HCT116 (cell line): Measurements from ENCODE around the gene RAC2. TPM values are rescaled to one million over a fixed set of nuclear protein-coding genes. Genes with fewer than 3 reads are reported as not detected.

Source experiments
- ATAC-seq: fragments of 200-7000 bp; cut with Tn5 transposase; 2 replicates; pipeline ENCODE4 v1.9.1; 2020; ENCODE audit warnings: mild to moderate bottlenecking, moderate library complexity
- BruUV-seq: library from RNA; stranded (reverse); fragments of 400-500 nt; replicated peaks from 2 replicates; lab custom pipeline; 2021; lab: Mats Ljungman, UMichigan
- CTCF ChIA-PET: fragments of 300-600 bp; sonication (Branson Sonifier 250); formaldehyde crosslinking; loops from one replicate; lab custom pipeline; 2021; ENCODE audit warnings: antibody characterized with exemption; lab: Charles Lee
- POLR2A ChIA-PET: fragments of 300-600, 350-600 bp; sonication (Branson Sonifier 250); formaldehyde crosslinking; loops from one replicate; lab custom pipeline; 2021; ENCODE audit warnings: antibody characterized with exemption; lab: Charles Lee
- RAD21 ChIA-PET, 2 experiments: fragments of 300-600 bp; sonication (Branson Sonifier 250); formaldehyde crosslinking; loops; one replicate each; lab custom pipeline; 2023; ENCODE audit warnings: low total read pairs in 2 of 2; ENCODE audit not compliant: uncharacterized antibody in 2 of 2, unreplicated experiment in 2 of 2, low non-redundant PET in 1 of 2; lab: Charles Lee
- DNase-seq: peaks from one replicate; pipeline ENCODE4 v3.0.0-alpha.2; 2010; ENCODE audit warnings: low read depth, low spot score
- H2AFZ ChIP-seq: fragments of 200-600 bp; shearing (Covaris generic), sonication (generic); 2 replicates; pipeline ENCODE4 v1.6.1; 2017; ENCODE audit warnings: low read depth, mixed run types, mixed read lengths, antibody characterized with exemption, low read length; ENCODE audit not compliant: poor library complexity, severe bottlenecking
- H3K27ac ChIP-seq: 2 replicates; pipeline ENCODE4 v1.5.1; 2012; ENCODE audit warnings: low read depth, low read length
- H3K27me3 ChIP-seq: fragments of 200-600 bp; sonication (generic); 2 replicates; pipeline ENCODE4 v1.6.1; 2016; ENCODE audit warnings: mixed run types, low read length, mixed read lengths; ENCODE audit not compliant: insufficient read depth
- H3K36me3 ChIP-seq, 2 experiments: fragments of 200-500 bp in 1 of 2; fragments of 200-600 bp in 1 of 2; sonication (Bioruptor generic) in 1 of 2; sonication (generic) in 1 of 2; 2 replicates each; pipeline versions ENCODE4 v1.5.1 to v1.6.1; 2014 to 2016; ENCODE audit warnings: low read length in 2 of 2, inconsistent platforms in 1 of 2, mixed read lengths in 1 of 2, mixed run types in 1 of 2; ENCODE audit not compliant: insufficient read depth in 2 of 2, control insufficient read depth in 1 of 2
- H3K4me1 ChIP-seq, 2 experiments: fragments of 200-600 bp in 1 of 2; sonication (generic) in 1 of 2; 2 replicates each; pipeline versions ENCODE4 v1.5.1 to v1.6.1; 2012 to 2017; ENCODE audit warnings: low read length in 2 of 2, inconsistent platforms in 1 of 2, mild to moderate bottlenecking in 1 of 2, mixed read lengths in 1 of 2, mixed run types in 1 of 2, moderate library complexity in 1 of 2; ENCODE audit not compliant: insufficient read depth in 2 of 2, control insufficient read depth in 1 of 2
- H3K4me2 ChIP-seq: fragments of 200-600 bp; sonication (generic); 2 replicates; pipeline ENCODE4 v1.6.1; 2017; ENCODE audit warnings: mixed run types, low read length, mixed read lengths
- H3K4me3 ChIP-seq, 2 experiments: fragments of 200-600 bp in 1 of 2; sonication (generic) in 1 of 2; replicated peaks in 1 of 2; 2 replicates each; pipeline ENCODE4 v1.5.1; 2011 to 2016; ENCODE audit warnings: low read length in 2 of 2, control low read depth in 1 of 2, low read depth in 1 of 2, mild to moderate bottlenecking in 1 of 2, mixed read lengths in 1 of 2, mixed run types in 1 of 2
- H3K79me2 ChIP-seq: fragments of 200-600 bp; sonication (generic); 2 replicates; pipeline ENCODE4 v1.6.1; 2017; ENCODE audit warnings: mild to moderate bottlenecking, mixed run types, low read length, moderate library complexity, mixed read lengths; ENCODE audit not compliant: insufficient read depth
- H3K9ac ChIP-seq: fragments of 200-600 bp; sonication (generic); 2 replicates; pipeline ENCODE4 v1.6.1; 2016; ENCODE audit warnings: low read length, mixed read lengths
- H3K9me2 ChIP-seq: fragments of 200-600 bp; sonication (generic), shearing (Covaris generic); 2 replicates; pipeline ENCODE4 v1.6.1; 2017; ENCODE audit warnings: mixed run types, mild to moderate bottlenecking, moderate library complexity; ENCODE audit not compliant: insufficient read depth
- H3K9me3 ChIP-seq, 2 experiments: fragments of 200-500 bp in 1 of 2; fragments of 200-600 bp in 1 of 2; sonication (Bioruptor generic) in 1 of 2; sonication (generic) in 1 of 2; 2 replicates each; pipeline ENCODE4 v1.6.1; 2014 to 2017; ENCODE audit warnings: low read length in 2 of 2, mixed read lengths in 2 of 2, inconsistent platforms in 1 of 2, low read depth in 1 of 2, mild to moderate bottlenecking in 1 of 2, mixed run types in 1 of 2, moderate library complexity in 1 of 2; ENCODE audit not compliant: control insufficient read depth in 1 of 2, insufficient read depth in 1 of 2
- H4K20me1 ChIP-seq: fragments of 200-600 bp; sonication (generic), shearing (Covaris generic); 2 replicates; pipeline ENCODE4 v1.6.1; 2017; ENCODE audit warnings: mixed run types, mild to moderate bottlenecking, moderate library complexity; ENCODE audit not compliant: insufficient read depth
- CEBPB ChIP-seq: IDR thresholded peaks from 2 replicates; pipeline ENCODE4 v1.6.1; 2012; ENCODE audit warnings: low read depth
- EZH2phosphoT487 ChIP-seq: fragments of 200-600 bp; IDR thresholded peaks from 2 replicates; pipeline ENCODE4 v1.6.1; 2018; ENCODE audit warnings: antibody characterized with exemption, borderline replicate concordance
- FOSL1 ChIP-seq: IDR thresholded peaks from 2 replicates; pipeline ENCODE4 v1.6.1; 2012; ENCODE audit warnings: low read depth
- POLR2A ChIP-seq: IDR thresholded peaks from 2 replicates; pipeline ENCODE4 v1.7.0; 2011; ENCODE audit warnings: borderline replicate concordance; ENCODE audit not compliant: insufficient read depth, insufficient read length; ENCODE audit errors: extremely low read depth
- REST ChIP-seq: IDR thresholded peaks from 2 replicates; pipeline ENCODE4 v1.6.1; 2012; ENCODE audit warnings: low read depth
- SIN3A ChIP-seq: IDR thresholded peaks from 2 replicates; pipeline ENCODE4 v1.6.1; 2012; ENCODE audit warnings: low read depth
- ZBTB33 ChIP-seq: IDR thresholded peaks from 2 replicates; pipeline ENCODE4 v1.6.1; 2011; ENCODE audit warnings: mild to moderate bottlenecking, low read length, moderate library complexity; ENCODE audit not compliant: insufficient replicate concordance; ENCODE audit errors: extremely low read depth
- ZFX ChIP-seq: fragments of 450-650 bp; IDR thresholded peaks from 2 replicates; pipeline ENCODE4 v1.6.1; 2017
- intact Hi-C: fragments of 100-400 bp; cut with micrococcal nuclease; formaldehyde crosslinking; loops from 2 replicates; pipeline ENCODE4 v1.10.0; 2022
- total RNA-seq: library from RNA; stranded (reverse); gene quantifications from one replicate; pipeline ENCODE4 v1.2.1, GENCODE V29; 2021; ENCODE audit not compliant: unreplicated experiment
- TF ChIP-seq, protein P1 (sequence below): IDR thresholded peaks from 2 replicates; pipeline ENCODE4 v1.6.1; 2012

The RAC2 gene
- total RNA-seq, 1 experiment from 2014 or later: 62.0 TPM

DNA sequence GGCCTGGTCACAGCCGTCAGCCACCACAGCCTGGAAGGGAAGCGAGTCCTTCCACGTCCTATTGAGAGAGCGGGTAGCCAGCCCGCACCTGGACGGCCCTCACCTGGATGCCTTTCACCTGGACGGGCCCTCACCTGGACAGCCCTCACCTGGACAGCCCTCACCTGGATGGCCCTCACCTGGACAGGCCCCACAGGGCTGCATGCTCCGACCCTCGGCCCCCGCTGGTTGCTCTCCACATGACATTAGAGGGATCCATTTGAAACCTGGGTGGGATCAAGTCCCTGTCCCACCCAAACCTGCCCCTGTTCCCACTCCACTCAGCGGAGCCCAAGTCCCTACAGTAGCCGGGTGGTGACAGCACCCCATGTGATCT lies 59.7 kb downstream of the RAC2 start (continued):
- no peak for TF ChIP-seq REST
- no peak for TF ChIP-seq FOSL1
- TF ChIP-seq ZFX: no peak
- no peak for TF ChIP-seq CEBPB
- no peak for TF ChIP-seq EZH2phosphoT487
- TF ChIP-seq, protein P1, sequence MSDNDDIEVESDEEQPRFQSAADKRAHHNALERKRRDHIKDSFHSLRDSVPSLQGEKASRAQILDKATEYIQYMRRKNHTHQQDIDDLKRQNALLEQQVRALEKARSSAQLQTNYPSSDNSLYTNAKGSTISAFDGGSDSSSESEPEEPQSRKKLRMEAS: no peak

- intact Hi-C loops: no loop called here
Observed at GRCh38 chr22:37183432-37184379, 60.4 kb downstream of the RAC2 start.

More at GRCh38 chr22:37183432-37184379, 60.4 kb downstream of the RAC2 start:
- Histone ChIP-seq H3K79me2 (no peaks in the 10 kb centered on the region), H3K9me2 (no peaks in the 10 kb centered on the region), H2AFZ (no peak overlapping the region), H3K27ac (no peak overlapping the region), H3K27me3 (no peaks in the 10 kb centered on the region), H3K36me3 (no peaks in the 10 kb centered on the region), H3K9me3 (no peaks in the 10 kb centered on the region), H4K20me1 (no peaks in the 10 kb centered on the region), H3K4me3 (no peak overlapping the region), H3K4me1 (peaks cover 26 to 45% of the 10 kb centered on the region in 2 experiments), H3K4me2 (no peak overlapping the region), H3K9ac (no peak overlapping the region)
- POLR2A ChIA-PET: no interaction called here
- CTCF ChIA-PET: no interaction called here
- ATAC-seq: no peak
- TF ChIP-seq ZBTB33 (no peak), SIN3A (no peak), POLR2A (no peak)
- BruUV-seq: no TSS peak
- RAD21 ChIA-PET: no interaction called here
- DNase-seq: no peak
